NCI-H1436 (cell line): ENCODE results near the gene BLACAT1.
"Not testable (repeated sequence)": the region's sequence is repeated elsewhere in the genome, so short reads cannot be mapped to it uniquely, and the experiment has no call there.

Experiments used
- DNase-seq: peaks from one replicate; lab custom pipeline; 2025; lab: John Stamatoyannopoulos, UW

BLACAT1 gene

GRCh38 chr1:205416322-205416721 lies 39.5 kb downstream of the BLACAT1 start:
- DNase-seq, result no peak

GRCh38 chr1:205410581-205411298 lies 45.1 kb downstream of the BLACAT1 start:
- no peak for DNase-seq

GRCh38 chr1:205407970-205408369 lies 47.9 kb downstream of the BLACAT1 start:
- no peak for DNase-seq

GRCh38 chr1:205406252-205406651 lies 49.6 kb downstream of the BLACAT1 start:
- DNase-seq, result not testable (repeated sequence)
